HPDE6-E6E7 (cell line): Measurements from ENCODE around the gene MKLN1.
"Not testable (repeated sequence)": the region's sequence is repeated elsewhere in the genome, so short reads cannot be mapped to it uniquely, and the experiment has no call there.

Source experiments
- DNase-seq: peaks from one replicate; pipeline ENCODE4 v3.0.0; 2011; ENCODE audit warnings: missing footprints; ENCODE audit errors: extremely low spot score

MKLN1 gene

GRCh38 chr7:131400681-131401176 is 73.1 kb downstream of the MKLN1 start:
- DNase-seq = no peak

GRCh38 chr7:131401194-131401593 is 73.5 kb downstream of the MKLN1 start:
- DNase-seq = no peak

GRCh38 chr7:131403322-131403721 is 75.6 kb downstream of the MKLN1 start:
- no peak for DNase-seq

GRCh38 chr7:131404226-131404911 is 76.7 kb downstream of the MKLN1 start:
- no peak for DNase-seq

- DNase-seq = no peak
Observed at GRCh38 chr7:131409129-131409766, 81.6 kb downstream of the MKLN1 start.

GRCh38 chr7:131412031-131412430 is 84.4 kb downstream of the MKLN1 start:
- DNase-seq = no peak

GRCh38 chr7:131413711-131414110 is 86.0 kb downstream of the MKLN1 start:
- no peak for DNase-seq

GRCh38 chr7:131424219-131424822 is 96.6 kb downstream of the MKLN1 start:
- DNase-seq = no peak

- DNase-seq = no peak
Observed at GRCh38 chr7:131425992-131426391, 98.3 kb downstream of the MKLN1 start.

GRCh38 chr7:131430826-131431225 is 103.2 kb downstream of the MKLN1 start:
- not testable (repeated sequence) for DNase-seq

GRCh38 chr7:131431289-131431688 is 103.6 kb downstream of the MKLN1 start:
- DNase-seq = peak; percentile 77

- no peak for DNase-seq
Observed at GRCh38 chr7:131431756-131432155, 104.1 kb downstream of the MKLN1 start.

GRCh38 chr7:131436384-131436783 is 108.7 kb downstream of the MKLN1 start:
- DNase-seq = no peak

- no peak for DNase-seq
Observed at GRCh38 chr7:131438969-131439368, 111.3 kb downstream of the MKLN1 start.

- no peak for DNase-seq
Observed at GRCh38 chr7:131443496-131443895, 115.8 kb downstream of the MKLN1 start.

GRCh38 chr7:131444683-131445082 is 117.0 kb downstream of the MKLN1 start:
- DNase-seq = no peak

- no peak for DNase-seq
Observed at GRCh38 chr7:131449373-131449902, 121.8 kb downstream of the MKLN1 start.

- DNase-seq = no peak
Observed at GRCh38 chr7:131454498-131454897, 126.8 kb downstream of the MKLN1 start.

GRCh38 chr7:131455001-131455400 is 127.3 kb downstream of the MKLN1 start:
- no peak for DNase-seq

GRCh38 chr7:131455546-131455945 is 127.9 kb downstream of the MKLN1 start:
- no peak for DNase-seq

GRCh38 chr7:131456338-131456737 is 128.7 kb downstream of the MKLN1 start:
- no peak for DNase-seq

GRCh38 chr7:131459256-131459655 is 131.6 kb downstream of the MKLN1 start:
- no peak for DNase-seq

GRCh38 chr7:131462059-131462458 is 134.4 kb downstream of the MKLN1 start:
- DNase-seq = no peak
